ENCODE data around the gene CA9.

GRCh38 chr9:35646153-35646532 is 27.6 kb upstream of the CA9 start:
- TF ChIP-seq CTCF (IDR thresholded peaks at IDR 0.05) (no peak), POLR2AphosphoS5 (IDR thresholded peaks at IDR 0.05) (no peak), POLR2A (IDR thresholded peaks at IDR 0.05) (no peak), EP300 (IDR thresholded peaks at IDR 0.05) (no peak)
